HL-60 (cell line): ENCODE data around the gene HSD17B3.
"Not testable (repeated sequence)": the region's sequence is repeated elsewhere in the genome, so short reads cannot be mapped to it uniquely, and the experiment has no call there.

Experiments used
- DNase-seq, 2 experiments: peaks; one replicate each; pipeline ENCODE4 v3.0.0-alpha.2; 2010 to 2020; ENCODE audit warnings: low read depth in 1 of 2, low spot score in 1 of 2
- H3K27ac ChIP-seq: fragments of 250-450 bp; sonication (Bioruptor Pico); replicated peaks from 2 replicates; pipeline ENCODE4 v1.5.1; 2020; ENCODE audit warnings: mild to moderate bottlenecking, moderate library complexity
- H3K27me3 ChIP-seq: fragments of 250-450 bp; sonication (Bioruptor Pico); 2 replicates; pipeline ENCODE4 v1.5.1; 2021; ENCODE audit warnings: mild to moderate bottlenecking, moderate library complexity; ENCODE audit not compliant: insufficient read depth, poor library complexity, severe bottlenecking
- H3K4me3 ChIP-seq: replicated peaks from 2 replicates; pipeline ENCODE4 v1.5.1; 2011; ENCODE audit warnings: mild to moderate bottlenecking, control low read depth, low read length; ENCODE audit not compliant: insufficient read depth
- GABPA ChIP-seq: IDR thresholded peaks from 2 replicates; pipeline ENCODE4 v1.6.1; 2012; ENCODE audit warnings: low read depth
- POLR2AphosphoS5 ChIP-seq: IDR thresholded peaks from 2 replicates; pipeline ENCODE4 v1.6.1; 2012; ENCODE audit warnings: low read depth
- SPI1 ChIP-seq: IDR thresholded peaks from 2 replicates; pipeline ENCODE4 v1.6.1; 2012; ENCODE audit warnings: low read depth, mild to moderate bottlenecking, borderline replicate concordance
- TF ChIP-seq, protein P1 (sequence below): IDR thresholded peaks from 2 replicates; pipeline ENCODE4 v1.6.1; 2012; ENCODE audit warnings: low read depth; ENCODE audit not compliant: insufficient replicate concordance
- TF ChIP-seq, protein P2 (sequence below): IDR thresholded peaks from one replicate; pipeline ENCODE4 v1.5.1; 2011; ENCODE audit warnings: low read length, control low read depth, inconsistent platforms; ENCODE audit not compliant: insufficient read depth

Gene HSD17B3

DNA sequence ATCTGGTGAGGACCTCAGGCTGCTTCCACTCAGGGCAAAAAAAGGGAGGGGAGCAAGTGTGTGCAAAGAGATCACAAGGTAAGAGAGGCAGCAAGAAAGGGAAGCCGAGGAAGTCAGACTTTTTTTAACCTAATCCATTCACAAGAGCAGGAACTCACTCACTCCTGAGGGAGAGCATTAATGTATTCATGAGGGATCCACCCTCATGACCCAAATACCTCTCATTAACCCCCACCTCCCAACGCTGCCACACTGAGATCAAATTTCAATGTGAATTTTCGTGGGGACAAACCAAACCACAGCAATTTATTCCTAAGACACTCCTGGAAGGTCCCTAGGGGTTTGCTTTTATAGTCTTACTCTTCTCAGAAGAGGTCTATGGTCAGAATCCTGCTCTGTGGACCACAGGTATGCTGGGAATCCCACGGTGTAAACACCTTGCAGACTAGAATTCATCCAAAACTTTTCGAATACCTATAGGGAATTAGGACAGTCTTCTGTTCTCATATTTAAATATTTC is 108.7 kb downstream of the HSD17B3 start:
- TF ChIP-seq, protein P1, sequence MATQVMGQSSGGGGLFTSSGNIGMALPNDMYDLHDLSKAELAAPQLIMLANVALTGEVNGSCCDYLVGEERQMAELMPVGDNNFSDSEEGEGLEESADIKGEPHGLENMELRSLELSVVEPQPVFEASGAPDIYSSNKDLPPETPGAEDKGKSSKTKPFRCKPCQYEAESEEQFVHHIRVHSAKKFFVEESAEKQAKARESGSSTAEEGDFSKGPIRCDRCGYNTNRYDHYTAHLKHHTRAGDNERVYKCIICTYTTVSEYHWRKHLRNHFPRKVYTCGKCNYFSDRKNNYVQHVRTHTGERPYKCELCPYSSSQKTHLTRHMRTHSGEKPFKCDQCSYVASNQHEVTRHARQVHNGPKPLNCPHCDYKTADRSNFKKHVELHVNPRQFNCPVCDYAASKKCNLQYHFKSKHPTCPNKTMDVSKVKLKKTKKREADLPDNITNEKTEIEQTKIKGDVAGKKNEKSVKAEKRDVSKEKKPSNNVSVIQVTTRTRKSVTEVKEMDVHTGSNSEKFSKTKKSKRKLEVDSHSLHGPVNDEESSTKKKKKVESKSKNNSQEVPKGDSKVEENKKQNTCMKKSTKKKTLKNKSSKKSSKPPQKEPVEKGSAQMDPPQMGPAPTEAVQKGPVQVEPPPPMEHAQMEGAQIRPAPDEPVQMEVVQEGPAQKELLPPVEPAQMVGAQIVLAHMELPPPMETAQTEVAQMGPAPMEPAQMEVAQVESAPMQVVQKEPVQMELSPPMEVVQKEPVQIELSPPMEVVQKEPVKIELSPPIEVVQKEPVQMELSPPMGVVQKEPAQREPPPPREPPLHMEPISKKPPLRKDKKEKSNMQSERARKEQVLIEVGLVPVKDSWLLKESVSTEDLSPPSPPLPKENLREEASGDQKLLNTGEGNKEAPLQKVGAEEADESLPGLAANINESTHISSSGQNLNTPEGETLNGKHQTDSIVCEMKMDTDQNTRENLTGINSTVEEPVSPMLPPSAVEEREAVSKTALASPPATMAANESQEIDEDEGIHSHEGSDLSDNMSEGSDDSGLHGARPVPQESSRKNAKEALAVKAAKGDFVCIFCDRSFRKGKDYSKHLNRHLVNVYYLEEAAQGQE: no peak
- TF ChIP-seq SPI1 (no peak), GABPA (no peak), POLR2AphosphoS5 (no peak)
- TF ChIP-seq, protein P2, sequence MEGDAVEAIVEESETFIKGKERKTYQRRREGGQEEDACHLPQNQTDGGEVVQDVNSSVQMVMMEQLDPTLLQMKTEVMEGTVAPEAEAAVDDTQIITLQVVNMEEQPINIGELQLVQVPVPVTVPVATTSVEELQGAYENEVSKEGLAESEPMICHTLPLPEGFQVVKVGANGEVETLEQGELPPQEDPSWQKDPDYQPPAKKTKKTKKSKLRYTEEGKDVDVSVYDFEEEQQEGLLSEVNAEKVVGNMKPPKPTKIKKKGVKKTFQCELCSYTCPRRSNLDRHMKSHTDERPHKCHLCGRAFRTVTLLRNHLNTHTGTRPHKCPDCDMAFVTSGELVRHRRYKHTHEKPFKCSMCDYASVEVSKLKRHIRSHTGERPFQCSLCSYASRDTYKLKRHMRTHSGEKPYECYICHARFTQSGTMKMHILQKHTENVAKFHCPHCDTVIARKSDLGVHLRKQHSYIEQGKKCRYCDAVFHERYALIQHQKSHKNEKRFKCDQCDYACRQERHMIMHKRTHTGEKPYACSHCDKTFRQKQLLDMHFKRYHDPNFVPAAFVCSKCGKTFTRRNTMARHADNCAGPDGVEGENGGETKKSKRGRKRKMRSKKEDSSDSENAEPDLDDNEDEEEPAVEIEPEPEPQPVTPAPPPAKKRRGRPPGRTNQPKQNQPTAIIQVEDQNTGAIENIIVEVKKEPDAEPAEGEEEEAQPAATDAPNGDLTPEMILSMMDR: no peak
- no peaks in the 10 kb centered on the region for H3K27me3 ChIP-seq
- H3K27ac ChIP-seq: no peak overlapping the region
- no peak overlapping the region for H3K4me3 ChIP-seq
- no peak for DNase-seq

DNA sequence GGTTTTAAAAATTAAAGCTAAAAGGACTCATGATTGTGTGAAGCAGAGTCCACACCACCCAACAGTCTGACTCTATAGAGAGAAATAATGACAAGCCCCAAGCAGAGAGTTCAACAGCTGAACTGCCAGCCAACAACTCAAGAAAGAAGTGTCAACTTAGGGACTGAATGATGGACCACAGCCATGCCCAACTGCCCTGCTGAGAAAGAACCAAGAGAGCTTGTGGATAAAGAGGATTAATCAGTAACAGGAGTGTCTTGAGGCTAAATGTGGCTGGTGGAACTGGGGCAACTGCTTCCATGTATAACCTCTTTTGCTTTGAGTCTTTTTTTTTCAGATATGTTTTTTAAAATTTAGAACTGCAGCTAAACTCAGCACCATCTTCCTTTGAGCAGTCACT is 109.3 kb downstream of the HSD17B3 start:
- Histone ChIP-seq H3K27ac (no peak overlapping the region), H3K4me3 (no peak overlapping the region), H3K27me3 (no peaks in the 10 kb centered on the region)
- no peak for DNase-seq
- TF ChIP-seq, protein P2: no peak
- TF ChIP-seq SPI1 (no peak), GABPA (no peak), POLR2AphosphoS5 (no peak)
- TF ChIP-seq, protein P1: no peak

DNA sequence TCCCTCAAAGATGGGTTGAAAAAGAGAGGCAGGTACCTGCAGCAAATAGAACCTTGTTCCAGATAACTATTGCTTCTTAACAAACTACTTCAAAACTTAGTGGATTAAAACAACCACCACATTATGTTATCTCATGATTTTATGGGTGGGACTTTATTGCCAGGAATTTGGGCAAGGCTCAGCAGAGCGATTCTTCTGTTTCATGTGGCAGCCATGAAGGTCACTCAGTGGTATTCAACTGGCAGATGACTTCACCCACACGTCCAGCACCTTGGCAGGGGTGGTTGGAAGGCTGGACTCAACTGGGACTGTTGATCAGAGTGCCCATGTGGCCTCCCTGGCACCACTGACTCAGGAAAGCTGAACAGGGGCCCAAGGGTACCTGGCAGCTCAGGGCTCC is 112.0 kb downstream of the HSD17B3 start:
- DNase-seq: no peak
- Histone ChIP-seq H3K4me3 (no peak overlapping the region), H3K27me3 (no peaks in the 10 kb centered on the region)

DNA sequence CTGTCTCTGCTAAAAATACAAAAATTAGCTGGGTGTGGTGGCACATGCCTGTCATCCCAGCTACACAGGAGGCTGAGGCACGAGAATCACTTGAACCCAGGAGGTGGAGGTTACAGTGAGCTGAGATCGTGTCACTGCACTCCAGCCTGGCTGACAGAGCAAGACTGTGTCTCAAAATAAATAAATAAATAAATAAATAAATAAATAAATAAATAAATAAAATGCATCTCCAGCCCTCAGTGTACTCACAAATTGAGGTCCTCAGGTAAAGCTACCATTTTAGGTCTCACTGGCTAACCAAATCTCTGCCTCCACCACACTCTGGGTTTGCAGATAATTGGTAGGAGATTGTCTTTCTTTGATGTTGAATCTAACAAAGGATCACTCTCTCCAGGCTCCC is 112.4 kb downstream of the HSD17B3 start:
- not testable (repeated sequence) for H3K27ac ChIP-seq, DNase-seq, H3K4me3 ChIP-seq, H3K27me3 ChIP-seq

More for the DNA sequence above, 112.0 kb downstream of the HSD17B3 start:
- no peak overlapping the region for H3K27ac ChIP-seq
- TF ChIP-seq POLR2AphosphoS5: no peak
- no peak for TF ChIP-seq SPI1
- TF ChIP-seq, protein P1: no peak
- TF ChIP-seq, protein P2: no peak
- no peak for TF ChIP-seq GABPA
